ENCODE results near the gene PTPN14. TPM values are rescaled to one million over a fixed set of nuclear protein-coding genes. Genes with fewer than 3 reads are reported as not detected.

Gene PTPN14
- total RNA-seq, 1 donor from 2014 or later = 3.2 TPM

DNA sequence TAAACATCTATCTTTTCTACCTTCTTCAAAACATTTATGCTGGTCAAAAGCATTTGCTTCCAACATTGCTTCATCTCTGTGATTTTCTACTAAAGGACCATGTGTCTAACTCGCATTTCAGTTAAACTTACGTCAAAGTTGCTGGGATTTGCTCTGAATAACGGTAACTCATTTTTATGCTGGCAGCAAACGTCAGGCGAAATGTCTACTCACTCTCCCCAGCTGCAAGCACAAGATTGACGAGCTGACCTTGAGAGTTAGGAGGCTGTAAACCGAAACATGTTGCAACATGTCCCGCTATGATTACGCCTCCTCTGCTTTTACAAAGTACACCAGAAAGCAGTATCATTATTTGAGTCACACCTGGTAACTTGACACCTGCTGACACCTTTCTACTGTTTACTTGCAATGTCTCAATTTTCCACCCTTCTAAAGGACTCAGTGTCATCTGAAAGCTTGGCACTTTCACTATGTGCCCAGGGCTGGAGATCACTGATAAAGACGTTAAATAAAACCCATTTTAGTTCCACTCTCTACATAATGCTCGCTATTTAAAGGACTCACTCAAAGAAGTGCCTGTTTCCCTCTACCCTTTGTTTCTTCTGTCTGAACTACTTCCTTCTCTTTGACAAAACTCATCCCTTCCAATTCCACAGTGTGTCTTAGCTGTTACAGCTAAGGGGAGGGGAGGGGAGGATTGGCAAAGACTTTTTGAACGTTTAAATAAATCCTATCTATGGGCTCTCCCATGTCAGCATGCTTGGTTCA, 111.9 kb downstream of the PTPN14 start:
- DNase-seq (ENCODE audit: low spot score) = peak; percentile 69
- peak; percentile 91 for ATAC-seq

DNA sequence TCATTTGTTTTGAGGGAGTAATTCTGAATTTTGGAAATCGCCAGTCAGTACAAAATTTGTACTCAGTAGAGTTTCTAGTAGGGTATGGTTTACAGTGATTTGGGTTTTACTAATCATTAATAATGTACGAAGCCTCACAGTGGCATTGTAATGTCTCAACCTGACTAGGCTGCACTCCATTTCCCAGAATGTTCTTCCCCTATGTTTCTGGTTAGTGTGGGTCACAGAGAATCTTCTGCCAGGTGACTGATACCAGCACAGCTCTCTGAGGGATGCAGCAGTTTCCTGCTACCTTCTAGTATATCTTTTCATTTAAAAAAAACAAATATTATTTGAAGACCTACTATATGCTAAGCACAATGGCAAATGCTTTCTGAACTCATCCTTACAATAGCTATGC, 112.9 kb downstream of the PTPN14 start:
- ATAC-seq = no peak
- DNase-seq (ENCODE audit: low spot score) = no peak

DNA sequence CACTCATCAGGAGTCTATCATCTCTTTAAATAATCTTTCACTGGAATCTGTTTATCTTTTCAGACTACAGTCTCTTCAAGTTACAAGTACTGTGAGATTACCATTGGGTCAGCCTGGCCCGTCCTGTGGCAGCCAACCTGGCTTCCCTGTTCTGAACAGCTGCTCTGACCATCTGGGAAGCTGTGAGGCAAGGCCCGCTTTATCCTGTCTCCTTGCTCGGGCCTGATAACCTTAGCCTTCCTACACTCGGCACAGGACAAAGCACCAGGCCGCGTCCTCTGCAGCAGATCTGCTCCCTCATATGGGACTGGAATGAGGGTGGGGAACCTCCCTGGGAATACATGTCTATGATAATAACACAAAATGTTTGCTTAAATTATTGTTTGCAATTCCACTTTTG, 113.3 kb downstream of the PTPN14 start:
- ATAC-seq (no peak), DNase-seq (ENCODE audit: low spot score) (no peak)

DNA sequence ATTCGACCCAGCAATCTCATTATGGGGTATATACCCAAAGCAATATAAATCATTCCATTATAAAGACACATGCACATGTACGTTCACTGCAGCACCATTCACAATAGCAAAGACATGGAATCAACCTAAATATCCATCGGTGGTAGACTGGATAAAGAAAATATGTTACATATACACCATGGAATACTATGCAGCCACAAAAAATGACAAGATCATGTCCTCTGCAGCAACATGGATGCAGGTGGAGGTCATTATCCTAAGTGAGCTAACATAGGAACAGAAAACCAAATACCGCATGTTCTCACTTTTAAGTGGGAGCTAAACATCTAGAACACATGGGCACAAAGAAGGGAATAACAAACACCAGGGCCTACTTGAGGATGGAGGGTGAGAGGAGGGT, 115.5 kb downstream of the PTPN14 start:
- ATAC-seq (no peak), DNase-seq (ENCODE audit: low spot score) (no peak)

DNA sequence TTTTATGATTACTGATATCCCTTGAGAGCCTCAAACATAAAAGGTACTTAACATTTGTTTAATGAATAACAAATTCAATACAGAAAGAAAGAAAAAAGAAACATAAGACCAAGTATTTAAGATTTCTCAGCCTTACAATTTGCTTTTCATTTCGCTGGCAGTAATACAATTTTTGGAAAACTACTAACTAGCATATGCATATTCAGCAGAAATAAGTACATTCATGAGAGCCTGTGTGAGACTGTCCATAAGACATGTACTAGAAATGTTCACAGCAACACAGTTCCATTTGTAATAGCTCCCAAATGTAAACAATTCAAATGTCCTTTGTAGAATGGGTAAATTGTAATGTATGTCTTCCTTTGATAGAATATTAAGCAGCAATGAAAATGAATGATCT, 119.2 kb downstream of the PTPN14 start:
- ATAC-seq (no peak), DNase-seq (ENCODE audit: low spot score) (no peak)

DNA sequence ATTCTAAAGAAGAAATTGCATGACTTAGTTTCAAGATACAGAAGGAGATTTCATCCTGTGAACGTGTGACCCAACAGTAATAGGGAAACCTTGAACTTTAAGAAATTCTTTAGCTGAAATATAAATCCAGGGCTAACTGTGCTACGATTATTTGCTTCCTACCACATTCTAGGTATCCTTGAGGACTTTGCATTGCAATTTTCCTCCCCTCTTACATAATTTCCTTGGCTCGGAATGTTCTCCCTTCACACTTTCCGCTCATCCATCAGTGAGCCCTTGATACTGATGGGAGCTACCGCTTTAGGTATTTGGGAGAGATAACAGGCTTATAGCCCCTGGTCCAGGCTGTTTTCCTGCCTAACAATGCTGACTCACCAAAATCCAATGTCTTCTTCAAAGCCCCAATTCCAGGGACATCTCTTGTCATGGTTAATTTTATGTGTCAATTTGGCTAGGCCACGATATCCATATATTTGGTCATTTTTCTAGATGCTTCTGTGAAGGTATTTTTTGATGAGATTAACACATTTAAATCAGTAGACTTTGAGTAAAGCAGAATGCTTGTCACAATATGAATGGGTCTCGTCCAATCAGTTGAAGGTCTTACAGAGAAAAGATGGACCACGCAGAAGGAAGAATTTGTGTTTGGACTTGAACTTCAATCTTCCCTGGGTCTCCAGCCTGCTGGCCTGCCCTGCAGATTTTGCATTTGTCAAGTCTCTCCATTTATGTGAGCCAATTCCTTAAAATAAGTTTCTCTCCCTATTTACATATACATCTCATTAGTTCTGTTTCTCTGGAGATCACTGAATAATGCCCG, 121.2 kb downstream of the PTPN14 start:
- DNase-seq (ENCODE audit: low spot score) (no peak), ATAC-seq (no peak)

DNA sequence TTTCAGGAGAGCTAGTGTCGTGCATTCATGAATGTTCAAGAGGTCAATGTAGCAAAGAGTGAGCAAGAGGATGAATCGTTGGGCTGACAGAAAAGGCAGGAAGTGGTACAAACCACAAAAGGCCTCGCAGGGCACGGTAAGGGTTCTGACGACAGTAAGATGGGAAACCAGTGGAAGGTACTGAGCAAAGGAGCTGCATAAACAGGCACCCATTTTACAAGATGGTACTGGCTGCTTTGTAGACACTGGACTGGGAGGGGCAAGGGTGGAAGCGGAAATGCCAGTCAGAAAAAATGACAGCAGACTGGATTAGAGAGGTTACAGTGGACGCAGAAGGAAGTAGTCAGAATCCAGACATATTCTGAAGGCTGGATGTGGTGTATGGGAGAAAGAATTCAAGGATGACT, 123.5 kb downstream of the PTPN14 start:
- no peak for ATAC-seq

DNA sequence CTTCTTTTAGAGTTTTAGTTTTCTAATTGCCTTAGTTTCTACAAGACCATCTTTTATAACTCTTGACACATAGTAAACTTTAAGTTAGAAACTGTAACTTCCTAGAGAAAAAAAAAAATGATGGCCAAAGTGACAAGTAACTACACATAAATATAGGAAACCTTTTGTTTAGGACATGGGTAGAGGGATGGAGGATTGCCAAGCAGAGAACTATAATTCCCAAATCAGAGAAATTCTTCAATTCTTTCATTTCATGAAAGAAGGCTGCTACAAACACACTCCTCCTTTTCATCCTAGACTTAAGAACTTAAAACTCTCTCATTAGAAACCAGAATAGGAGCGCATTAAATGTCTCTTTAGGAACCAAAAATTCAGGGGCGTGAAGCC, 125.0 kb downstream of the PTPN14 start:
- no peak for DNase-seq (ENCODE audit: low spot score)
- no peak for ATAC-seq

More for the DNA sequence above, 123.5 kb downstream of the PTPN14 start:
- DNase-seq (ENCODE audit: low spot score) = no peak

DNA sequence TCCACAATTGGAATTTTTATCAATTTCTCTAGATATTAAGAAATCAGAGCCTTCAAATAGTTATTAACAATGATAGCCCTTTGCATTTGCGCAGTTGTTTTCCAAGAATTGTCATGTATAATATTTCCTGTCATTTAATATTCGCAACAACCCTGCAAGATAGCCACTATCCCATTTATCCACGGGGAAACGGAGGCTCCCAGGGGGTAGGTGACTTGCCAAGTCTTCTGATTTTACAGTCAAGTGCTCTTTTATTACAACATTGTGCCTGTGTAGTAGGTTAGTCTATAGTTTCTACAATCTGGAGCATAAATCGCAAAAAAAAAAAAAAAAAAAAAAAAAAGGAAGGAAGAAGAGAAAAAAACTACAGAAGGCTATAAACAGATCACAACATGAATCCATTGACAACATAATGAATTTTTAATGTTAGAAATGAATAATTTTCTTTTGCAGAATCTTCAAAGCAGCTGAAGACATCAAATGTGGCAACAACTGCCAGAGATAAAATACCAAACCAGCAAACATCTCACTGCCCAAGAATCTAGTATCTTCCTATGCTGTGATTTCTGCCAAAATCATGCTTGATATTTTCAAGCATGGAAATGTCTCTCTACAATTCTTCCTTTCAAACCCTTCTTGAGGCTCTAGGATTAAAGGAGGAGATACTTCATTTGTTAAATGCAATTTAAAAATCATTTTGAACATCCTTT, 125.5 kb downstream of the PTPN14 start:
- DNase-seq (ENCODE audit: low spot score) (no peak), ATAC-seq (no peak)

DNA sequence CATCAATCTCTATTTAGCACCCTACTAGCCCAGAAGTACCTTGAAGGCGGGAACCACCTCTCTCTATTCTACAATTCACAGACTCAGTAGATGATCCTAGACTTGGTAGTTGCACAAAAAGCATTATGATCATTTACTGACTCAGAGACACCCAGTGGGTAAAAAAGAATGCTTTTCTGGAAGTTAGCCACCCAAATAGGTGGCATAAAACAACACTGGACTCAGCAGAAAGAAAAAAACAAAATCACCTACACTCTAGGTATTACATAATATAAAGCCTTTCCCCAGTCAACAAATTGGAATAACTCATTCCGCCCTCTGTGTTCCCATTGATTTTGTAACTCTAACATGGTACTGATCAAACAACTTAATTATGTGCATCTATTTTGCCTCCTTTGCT, 126.3 kb downstream of the PTPN14 start:
- DNase-seq (ENCODE audit: low spot score) = no peak
- ATAC-seq = peak; percentile 44

DNA sequence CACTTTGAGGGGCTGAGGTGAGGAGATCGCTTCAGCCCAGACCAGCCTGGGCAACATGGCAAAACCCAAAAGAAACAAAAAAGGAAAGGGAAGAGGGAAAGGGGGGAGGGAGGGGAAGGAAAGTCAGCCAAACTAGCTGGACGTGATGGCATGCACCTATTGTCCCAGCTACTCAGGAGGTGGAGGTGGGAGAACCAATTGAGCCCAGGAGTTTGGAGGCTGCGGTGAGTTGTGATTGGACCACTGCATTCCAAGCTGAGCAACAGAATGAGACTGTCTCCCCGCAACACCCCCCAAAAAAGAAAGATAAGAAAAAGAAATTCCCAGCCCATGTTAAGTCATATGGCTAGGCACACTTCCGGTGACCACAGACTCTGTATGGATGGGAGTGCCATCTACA, 128.4 kb downstream of the PTPN14 start:
- DNase-seq (ENCODE audit: low spot score) = no peak
- no peak for ATAC-seq

DNA sequence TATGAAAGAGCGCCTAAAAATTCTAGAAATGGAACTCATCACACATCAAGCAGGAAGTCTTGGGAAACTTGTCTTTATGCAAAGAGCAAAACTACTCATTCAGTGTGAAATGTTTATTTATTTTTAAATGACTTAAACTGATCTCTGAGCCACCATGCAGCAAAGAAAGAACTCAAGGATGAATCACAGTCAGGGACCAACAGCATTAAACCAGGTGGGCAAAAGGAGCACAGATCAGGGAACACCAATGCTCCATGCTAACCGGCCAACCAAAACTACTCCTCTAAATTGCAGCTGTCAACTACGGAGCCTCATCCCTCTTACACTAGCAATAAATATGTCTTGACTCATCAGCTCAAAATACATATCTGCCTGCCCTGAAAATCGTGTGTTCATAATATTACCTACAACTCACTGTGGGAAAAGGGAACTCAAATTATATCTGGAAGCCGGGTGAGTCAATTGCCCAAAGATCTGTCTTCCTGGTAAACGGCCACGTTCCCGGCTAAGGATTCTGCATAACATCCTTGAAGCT, 129.2 kb downstream of the PTPN14 start:
- no peak for ATAC-seq
- no peak for DNase-seq (ENCODE audit: low spot score)

DNA sequence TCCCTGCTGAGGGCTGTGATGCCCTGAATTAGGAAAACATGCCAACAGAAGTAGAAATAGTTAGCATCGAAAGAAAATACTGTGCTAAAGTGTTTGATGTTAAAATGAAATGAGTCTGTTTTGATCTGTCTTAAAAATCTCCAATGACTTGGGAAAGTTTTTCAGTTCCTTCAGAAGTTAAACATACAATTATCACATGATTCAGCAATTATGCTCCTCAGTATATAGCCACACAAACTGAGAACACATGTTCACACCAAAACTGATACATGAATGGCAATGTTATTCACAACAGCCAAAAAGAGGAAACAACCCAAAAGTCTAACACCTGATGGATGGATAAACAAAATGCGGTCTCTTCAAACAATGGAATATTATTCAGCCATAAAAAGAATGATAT, 130.6 kb downstream of the PTPN14 start:
- ATAC-seq = no peak

DNA sequence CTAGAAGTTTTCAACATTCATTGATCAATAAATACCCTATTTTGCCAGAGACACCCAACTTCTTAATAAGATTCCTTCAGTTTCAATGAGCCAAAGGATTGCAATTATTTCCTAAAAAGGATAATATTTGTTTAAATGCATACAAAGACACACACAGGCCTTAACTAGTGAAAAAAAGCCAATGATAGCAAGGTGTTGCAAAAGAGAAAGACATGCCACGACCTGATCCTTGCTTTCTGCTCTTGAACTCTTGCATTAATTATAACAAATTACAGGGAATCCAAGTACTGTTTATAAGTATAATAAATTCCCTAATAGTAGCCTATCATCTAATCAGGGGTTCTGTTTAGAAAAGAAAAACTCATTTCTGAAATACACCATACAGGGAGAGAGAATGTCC, 131.1 kb downstream of the PTPN14 start:
- DNase-seq (ENCODE audit: low spot score) = no peak
- no peak for ATAC-seq

More for the DNA sequence above, 130.6 kb downstream of the PTPN14 start:
- no peak for DNase-seq (ENCODE audit: low spot score)

DNA sequence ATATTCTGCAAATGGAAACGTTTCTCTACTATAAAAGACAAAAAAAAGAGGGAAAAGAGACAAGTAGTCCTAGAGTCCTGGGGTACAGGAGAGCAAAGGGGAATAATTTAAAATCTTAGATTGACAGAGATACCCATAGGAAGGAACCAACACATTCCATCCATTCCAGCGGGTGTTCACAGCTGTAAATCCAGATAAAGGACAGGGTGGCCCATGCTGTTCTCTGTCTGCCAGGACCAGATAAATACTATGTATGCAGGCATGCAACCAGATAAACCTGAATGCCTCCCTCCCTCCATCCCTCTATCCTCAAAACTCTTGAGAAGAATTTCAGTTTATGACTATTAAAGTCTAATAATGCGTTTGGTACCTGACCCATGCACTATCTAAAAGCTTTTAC, 131.8 kb downstream of the PTPN14 start:
- DNase-seq (ENCODE audit: low spot score) (no peak), ATAC-seq (no peak)

DNA sequence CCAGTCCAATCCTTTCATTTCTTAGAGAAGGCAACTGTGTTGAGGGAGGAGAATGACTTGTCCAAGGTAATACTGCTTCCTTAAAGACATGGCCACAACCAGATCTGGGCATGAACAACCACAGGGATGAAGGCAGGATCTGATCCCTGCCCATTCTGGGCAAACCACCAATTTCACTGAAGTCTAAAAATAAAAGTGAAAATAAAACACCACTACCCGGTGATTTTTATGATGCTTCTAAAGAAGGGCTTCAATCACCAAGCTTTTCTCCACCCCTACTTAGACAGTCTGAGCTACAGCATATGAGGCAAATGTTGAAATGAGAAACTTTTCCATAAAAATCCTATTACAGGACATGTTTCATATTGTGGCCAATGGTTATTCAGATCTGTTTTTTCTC, 133.0 kb downstream of the PTPN14 start:
- ATAC-seq (no peak), DNase-seq (ENCODE audit: low spot score) (no peak)

DNA sequence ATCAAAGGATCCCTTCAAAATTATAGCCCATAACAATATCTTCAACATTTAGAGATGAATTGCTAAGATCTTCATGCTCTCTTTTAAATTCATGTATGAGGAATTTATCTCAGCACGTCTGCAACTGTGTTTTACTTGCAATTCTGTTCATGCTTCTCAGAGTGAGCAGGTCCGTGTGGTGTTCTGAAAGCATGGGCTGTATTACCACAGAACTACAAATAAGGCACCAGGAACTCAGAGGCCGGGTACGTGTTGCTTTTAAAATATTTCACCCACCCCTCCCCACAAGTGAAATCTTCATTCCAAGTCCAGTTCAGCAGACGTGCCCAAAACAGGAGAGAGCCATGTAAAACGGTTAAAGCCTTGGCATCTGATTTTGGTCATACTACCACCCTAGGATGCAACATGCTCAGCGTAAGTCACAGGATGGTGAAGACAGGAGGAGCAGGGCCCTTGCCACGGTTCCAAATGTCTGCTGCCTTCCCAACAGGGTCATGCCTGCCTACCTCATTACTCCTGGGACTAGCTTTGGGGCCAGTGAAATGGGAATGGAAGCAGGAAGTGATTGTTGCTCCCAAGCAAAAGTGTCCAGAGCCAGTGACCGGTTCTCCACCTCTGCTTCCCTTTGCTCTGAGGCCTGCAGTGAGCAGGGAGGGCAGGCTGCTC, 133.7 kb downstream of the PTPN14 start:
- DNase-seq (ENCODE audit: low spot score) = no peak
- ATAC-seq = no peak

DNA sequence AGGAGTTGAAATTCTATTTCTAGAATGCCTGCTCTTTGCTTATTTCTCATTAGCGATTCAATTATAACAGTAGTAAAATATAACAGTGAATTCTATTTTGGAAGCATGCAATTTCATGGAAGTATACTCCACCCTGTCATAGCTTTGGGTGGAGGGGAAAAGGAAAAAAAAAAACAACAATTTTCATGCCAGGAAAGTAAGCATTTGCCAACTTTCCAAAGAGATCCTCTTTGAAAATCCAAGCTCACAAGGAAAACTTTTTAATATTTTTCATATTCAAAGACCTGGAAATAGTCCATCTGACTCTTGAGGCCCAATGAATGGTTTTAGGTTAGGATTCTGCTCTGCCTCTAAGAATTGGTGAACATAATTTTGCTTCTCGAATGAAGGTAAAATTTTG, 134.5 kb downstream of the PTPN14 start:
- ATAC-seq (no peak), DNase-seq (ENCODE audit: low spot score) (no peak)

DNA sequence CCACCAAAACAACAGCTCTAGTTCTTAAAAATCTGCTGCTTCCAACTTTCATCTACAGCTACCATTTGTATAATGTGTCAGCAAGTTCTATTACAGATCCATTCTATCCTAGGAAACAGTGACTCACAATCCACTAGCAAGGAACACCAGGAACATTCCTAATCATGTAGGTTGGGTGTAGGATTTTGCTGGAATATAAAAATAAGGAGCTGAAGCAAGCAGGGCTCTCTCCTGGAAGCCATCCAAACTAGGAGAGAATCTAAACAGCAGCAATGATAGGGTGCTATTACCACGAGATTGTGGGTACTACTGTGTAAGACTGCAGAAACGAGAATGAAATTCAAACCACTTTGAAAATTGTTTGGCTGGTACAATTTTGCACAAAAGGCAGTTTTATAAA, 135.0 kb downstream of the PTPN14 start:
- no peak for DNase-seq (ENCODE audit: low spot score)
- ATAC-seq = no peak

DNA sequence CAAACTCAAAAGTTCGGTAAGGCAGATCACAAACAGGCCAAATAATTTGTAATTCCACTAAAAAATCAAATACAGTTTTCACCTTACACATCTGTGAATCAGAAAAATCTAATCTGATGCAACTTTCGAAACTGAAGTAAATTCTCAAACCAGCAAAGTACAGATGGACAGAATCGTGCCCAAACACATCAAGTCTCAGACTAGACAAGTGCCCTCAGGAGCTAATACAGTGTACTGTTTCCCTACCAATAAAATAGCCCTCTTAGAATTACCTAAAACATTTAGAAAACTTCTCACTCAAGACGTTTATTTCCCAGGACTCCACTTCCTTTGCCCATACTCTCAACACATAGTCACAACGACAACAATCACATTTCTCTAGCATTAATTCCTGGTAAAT, 136.3 kb downstream of the PTPN14 start:
- ATAC-seq (no peak), DNase-seq (ENCODE audit: low spot score) (no peak)

DNA sequence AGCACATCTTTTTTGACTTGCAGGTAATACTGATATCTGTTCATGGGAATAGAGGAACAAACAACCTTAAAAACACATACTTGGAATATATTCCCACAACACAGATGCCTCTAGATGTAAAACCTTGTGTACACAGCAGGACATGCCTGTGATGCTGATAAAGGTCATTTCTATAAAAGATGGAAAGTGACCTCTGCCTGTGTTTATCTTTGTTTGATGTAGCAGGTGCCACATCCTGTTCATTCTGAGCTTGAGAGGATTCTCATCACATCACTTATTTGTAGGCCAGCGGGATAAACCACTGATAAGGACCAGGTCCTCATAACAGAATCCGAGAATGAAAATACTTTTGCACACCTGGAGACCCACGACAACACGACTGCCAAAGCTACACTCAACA, 136.7 kb downstream of the PTPN14 start:
- DNase-seq (ENCODE audit: low spot score) = no peak
- ATAC-seq = no peak

Measured in left lobe of liver (tissue), 2 donors.